SW480 (cell line): ENCODE data around the gene FAHD1.
"Not testable (repeated sequence)": the region's sequence is repeated elsewhere in the genome, so short reads cannot be mapped to it uniquely, and the experiment has no call there.

ENCODE experiments used
- DNase-seq: peaks from one replicate; pipeline ENCODE4 v3.0.0-alpha.2; 2016; ENCODE audit warnings: low spot score

The FAHD1 gene

DNA sequence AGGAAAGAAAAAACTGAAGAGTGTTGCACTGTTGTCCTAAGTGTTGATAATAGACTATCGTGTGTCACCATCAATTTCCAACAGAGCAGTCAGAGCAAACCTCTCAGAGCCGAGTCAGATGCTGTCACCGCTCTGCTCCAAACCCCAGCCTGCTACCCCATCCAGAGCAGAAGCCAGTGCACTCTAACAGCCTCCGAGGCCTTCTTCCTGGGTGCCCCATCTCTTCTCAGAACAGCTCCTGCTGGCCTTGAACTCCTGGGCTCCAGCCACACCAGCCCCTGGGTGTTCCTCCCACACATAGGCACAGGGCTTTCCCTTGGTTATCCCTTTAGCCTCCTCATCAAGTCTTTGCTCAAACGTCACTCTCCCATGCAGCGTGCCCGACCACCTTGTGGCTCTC lies 24.0 kb downstream of the FAHD1 start:
- DNase-seq, result no peak

GRCh38 chr16:1851793-1852192 lies 24.8 kb downstream of the FAHD1 start:
- DNase-seq, result no peak

GRCh38 chr16:1857433-1858097 lies 30.6 kb downstream of the FAHD1 start:
- no peak for DNase-seq

DNA sequence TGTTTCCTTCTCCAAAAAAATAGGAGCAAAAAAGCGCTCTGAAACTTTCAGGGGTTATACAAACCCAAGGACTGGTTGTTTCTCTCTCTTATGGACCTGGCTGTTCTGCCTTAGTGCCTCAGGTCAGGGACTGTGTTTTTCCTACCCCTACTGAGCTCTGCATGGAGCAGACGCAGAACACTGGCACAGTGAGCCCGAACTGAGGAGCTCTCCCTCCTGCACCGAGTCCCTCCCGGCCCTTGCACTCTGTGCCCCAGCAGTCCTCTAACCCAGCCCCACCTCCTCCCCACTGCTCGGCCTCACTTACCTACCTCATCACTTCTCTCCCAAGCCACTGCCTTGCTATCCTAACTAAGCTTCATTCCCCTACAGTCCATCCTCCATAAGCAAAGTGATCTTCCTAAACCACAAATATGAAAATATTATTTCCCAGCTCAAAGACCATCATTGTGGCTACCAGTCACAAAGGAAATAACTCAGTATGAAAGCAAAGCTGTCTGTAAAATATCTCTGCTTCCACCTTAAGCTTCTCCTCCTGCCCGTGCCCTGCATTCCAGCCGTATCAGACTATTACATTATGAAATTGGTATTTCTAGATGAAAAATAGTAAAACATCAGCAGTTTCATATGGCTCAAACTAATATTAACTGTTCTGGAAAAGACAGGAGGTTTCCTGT lies 31.3 kb downstream of the FAHD1 start:
- no peak for DNase-seq

DNA sequence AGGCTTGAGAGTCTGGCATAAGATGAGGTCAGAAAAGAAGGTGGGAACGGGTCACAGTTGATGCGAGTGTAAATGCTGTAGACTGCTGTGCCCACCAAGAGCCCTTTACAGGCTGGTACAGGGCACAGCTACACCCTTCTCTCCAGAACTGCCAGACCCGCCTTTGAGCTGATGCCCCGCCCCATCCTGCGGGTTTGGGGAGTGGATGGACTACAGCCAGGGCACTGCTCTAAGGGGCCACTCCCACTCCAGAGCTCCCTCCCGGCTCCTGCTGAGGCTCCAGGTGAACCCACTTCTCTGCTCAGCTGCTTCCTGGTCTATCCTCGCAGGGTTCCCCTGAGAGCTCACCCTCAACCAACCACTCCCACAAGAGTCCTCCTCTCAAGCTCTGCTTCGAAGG lies 32.6 kb downstream of the FAHD1 start:
- DNase-seq, result no peak

GRCh38 chr16:1861730-1862129 lies 34.7 kb downstream of the FAHD1 start:
- DNase-seq, result no peak

DNA sequence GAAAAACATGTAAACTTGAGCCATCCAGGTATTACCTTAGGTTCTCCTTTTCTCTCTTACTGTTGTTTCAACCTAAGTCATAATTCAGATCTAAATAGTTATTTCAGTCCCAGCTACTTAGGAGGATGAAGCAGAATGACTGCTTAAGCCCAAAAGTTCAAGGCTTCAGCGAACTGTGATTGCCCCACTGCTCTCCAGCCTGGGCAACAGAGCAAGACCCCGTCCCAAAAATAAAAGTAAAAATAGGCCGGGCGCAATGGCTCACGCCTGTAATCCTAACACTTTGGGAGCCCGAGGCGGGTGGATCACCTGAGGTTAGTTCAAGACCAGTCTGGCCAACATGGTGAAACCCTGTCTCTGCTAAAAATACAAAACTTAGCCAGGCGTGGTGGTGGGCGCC lies 35.4 kb downstream of the FAHD1 start:
- DNase-seq, result no peak

- peak; percentile 31 for DNase-seq
Observed at GRCh38 chr16:1863681-1864460, 36.9 kb downstream of the FAHD1 start.

DNA sequence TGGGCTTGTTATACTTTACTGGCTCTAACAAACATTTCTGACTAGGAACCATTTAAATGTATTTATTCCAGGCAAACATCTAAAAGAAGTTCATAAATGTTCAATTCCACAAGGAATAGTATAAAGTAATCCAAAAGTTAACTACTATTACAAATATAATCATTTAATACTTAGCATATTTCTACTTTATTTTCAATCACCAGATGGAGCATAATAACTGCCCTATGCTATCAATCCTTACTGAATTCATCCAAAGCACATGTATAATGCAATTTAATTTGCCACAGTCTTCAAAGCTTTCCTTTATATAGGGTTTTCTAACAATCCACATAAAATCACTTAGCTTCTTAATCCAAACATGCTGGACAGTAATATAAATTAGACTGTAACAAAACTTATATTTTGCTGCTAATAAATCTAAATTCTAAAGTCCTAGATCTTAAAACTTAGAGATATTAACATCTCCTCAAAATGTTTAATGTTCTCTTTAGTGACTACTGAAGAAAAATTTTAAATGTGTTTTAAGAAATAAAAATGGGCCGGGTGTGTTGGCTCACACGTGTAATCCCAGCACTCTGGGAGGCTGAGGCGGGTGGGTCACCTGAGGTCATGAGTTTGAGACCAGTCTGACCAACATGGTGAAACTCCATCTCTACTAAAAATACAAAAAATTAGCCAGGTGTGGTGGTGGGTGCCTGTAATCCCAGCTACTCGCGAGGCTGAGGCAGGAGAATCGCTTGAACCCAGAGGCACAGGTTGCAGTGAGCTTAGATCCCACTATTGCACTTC lies 39.1 kb downstream of the FAHD1 start:
- DNase-seq, result no peak

- peak; percentile 31 for DNase-seq
Observed at GRCh38 chr16:1870365-1871082, 43.5 kb downstream of the FAHD1 start.

- DNase-seq, result no peak
Observed at GRCh38 chr16:1871974-1872635, 45.1 kb downstream of the FAHD1 start, which contains the start of gene MEIOB. MEIOB (minus strand) TSS chr16:1872164; CDS start chr16:1868175, 3,989 bp downstream.

DNA sequence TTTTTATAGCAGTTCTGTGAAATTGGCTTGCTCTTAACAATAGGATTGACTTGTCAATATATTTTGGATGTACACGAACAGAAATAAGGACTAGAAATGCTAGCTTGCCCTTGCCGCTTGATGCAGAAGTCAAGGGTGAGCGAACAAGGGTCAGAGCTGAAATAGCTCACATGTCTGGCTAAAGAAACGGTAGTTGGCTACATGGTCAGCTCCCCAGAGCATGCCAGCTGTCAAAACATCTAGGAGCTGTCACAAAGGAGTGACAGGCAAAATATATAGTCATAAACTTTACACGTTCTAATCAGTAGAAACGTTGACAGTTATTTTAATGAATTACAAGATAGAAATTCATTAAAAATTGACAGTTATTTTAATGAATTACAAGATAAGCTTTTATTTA lies 47.8 kb downstream of the FAHD1 start:
- DNase-seq, result no peak

GRCh38 chr16:1876066-1876465 lies 49.1 kb downstream of the FAHD1 start:
- not testable (repeated sequence) for DNase-seq

GRCh38 chr16:1876468-1876867 lies 49.5 kb downstream of the FAHD1 start:
- DNase-seq, result no peak

GRCh38 chr16:1877089-1877488 lies 50.1 kb downstream of the FAHD1 start:
- no peak for DNase-seq

GRCh38 chr16:1877804-1878203 lies 50.8 kb downstream of the FAHD1 start:
- DNase-seq, result no peak

GRCh38 chr16:1878256-1878655 lies 51.2 kb downstream of the FAHD1 start:
- DNase-seq, result no peak
